Activated T-cell treated with anti-CD3 and anti-CD28 coated beads, Interleukin-2, amount 50 U/mL, for 4 hours (primary cell): ENCODE results near the gene ZNG1B. TPM values are rescaled to one million over a fixed set of nuclear protein-coding genes. Genes with fewer than 3 reads are reported as not detected.

Source experiments
- total RNA-seq, 3 donors: library from RNA; stranded (reverse); gene quantifications; one replicate each; pipeline ENCODE4 v1.2.1, GENCODE V29; 2021

Gene ZNG1B
- total RNA-seq, 3 donors from 2014 or later: 45.8 to 50.1 (median 49.2) TPM

Other genes starting within 250 kb of the ZNG1B start
- 1 to 10 TPM in 1 of 3 donors, under 1 TPM in 2; 0.73 to 1.1 (median 0.98) TPM for gene PAX8, start 158.8 kb upstream of the ZNG1B start, total RNA-seq
- gene FOXD4L1, start 61.0 kb downstream of the ZNG1B start, total RNA-seq: under 1 TPM; 0.11 to 0.18 (median 0.16) TPM
- gene RABL2A, start 189.6 kb downstream of the ZNG1B start, total RNA-seq: 10 to 100 TPM; 10.6 to 14.9 (median 10.9) TPM